NCI-H345 (cell line): ENCODE measurements around the gene ITGB6.

ENCODE experiments used
- DNase-seq: peaks from one replicate; lab custom pipeline; 2025; lab: John Stamatoyannopoulos, UW

ITGB6 gene

GRCh38 chr2:160050147-160050546 is 149.9 kb downstream of the ITGB6 start:
- no peak for DNase-seq
